ENCODE data around the gene YWHAQ. TPM values are rescaled to one million over a fixed set of nuclear protein-coding genes. Genes with fewer than 3 reads are reported as not detected.

YWHAQ gene
- polyA plus RNA-seq (2012; ENCODE audit: insufficient read depth, insufficient read length, low read depth): 536 TPM

DNA sequence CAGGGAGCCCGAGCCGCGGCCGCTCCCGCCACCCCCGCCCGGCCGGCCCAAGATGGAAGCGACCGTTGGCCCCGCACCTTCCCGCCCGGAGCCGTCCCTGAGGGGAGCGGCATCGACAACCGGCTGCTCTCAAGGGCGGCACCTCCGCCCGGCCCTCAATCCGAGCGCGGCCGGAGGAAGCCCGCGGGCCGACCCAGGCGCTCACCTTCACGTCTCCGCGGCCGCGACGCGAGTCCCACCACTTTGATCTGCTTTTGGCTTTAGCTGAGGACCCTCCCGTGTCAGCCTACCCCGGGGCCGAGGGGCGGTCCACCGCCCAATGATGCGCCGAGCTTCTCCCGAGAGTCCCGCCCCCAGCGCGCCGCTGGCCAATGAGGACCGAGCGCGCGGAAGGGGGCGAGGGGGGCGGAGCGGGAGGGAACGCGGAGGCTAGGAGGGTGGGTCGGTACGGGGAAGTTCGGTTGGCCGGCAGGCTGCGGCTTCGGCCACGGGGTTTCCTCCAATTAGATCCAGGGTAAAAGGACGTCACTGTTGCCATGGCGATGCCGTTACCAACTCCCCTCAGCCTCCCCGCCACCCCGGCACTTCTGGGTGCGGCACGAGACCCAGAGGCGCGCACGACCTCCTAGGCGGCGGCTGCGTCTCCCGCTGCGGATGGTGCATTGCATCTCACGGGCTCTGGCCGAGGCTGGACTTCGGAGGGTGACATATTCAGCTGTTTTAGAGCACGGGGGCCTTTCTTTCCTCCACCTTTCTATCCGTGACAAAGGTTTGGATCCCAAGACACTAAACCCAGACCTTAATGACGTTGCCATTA lies at the start of gene YWHAQ:
TSS of gene YWHAQ (minus strand) at position 262 of the 817 bp plus-strand sequence. CDS start 545 bp downstream, outside the sequence.
- Histone ChIP-seq H3K4me3 (ENCODE audit: low read depth, low read length) (peak within 1 kb of the TSS; percentile 95), H3K27me3 (no peaks in the 10 kb centered on the region), H3K4me1 (peaks cover 3% of the 10 kb centered on the region), H3K36me3 (peaks cover 42% of the 10 kb centered on the region), H3K9me3 (no peaks in the 10 kb centered on the region)
- peak; percentile 99 for DNase-seq
- TF ChIP-seq, protein P1, sequence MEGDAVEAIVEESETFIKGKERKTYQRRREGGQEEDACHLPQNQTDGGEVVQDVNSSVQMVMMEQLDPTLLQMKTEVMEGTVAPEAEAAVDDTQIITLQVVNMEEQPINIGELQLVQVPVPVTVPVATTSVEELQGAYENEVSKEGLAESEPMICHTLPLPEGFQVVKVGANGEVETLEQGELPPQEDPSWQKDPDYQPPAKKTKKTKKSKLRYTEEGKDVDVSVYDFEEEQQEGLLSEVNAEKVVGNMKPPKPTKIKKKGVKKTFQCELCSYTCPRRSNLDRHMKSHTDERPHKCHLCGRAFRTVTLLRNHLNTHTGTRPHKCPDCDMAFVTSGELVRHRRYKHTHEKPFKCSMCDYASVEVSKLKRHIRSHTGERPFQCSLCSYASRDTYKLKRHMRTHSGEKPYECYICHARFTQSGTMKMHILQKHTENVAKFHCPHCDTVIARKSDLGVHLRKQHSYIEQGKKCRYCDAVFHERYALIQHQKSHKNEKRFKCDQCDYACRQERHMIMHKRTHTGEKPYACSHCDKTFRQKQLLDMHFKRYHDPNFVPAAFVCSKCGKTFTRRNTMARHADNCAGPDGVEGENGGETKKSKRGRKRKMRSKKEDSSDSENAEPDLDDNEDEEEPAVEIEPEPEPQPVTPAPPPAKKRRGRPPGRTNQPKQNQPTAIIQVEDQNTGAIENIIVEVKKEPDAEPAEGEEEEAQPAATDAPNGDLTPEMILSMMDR (IDR thresholded peaks at IDR 0.05; ENCODE audit: low read depth, low read length): no peak

DNA sequence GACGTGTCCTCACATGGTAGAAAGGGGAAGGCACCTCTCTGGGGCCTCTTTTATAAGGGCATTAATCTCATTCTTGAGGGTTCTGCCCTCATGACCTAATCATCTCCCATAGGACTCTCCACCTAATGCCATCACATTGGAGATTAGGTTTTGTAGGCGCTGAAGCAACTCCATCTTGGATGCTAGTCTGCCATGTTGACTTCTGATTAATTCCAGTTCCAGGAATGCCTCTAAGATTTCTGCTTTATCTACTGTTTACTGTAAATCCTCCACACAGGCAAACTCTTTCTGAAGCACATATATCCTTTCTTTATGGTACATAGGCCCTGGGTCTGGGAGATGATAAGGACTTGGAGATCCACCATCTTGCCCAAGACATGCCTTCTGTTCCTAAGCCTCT lies 49.3 kb upstream of the YWHAQ start:
- Histone ChIP-seq H3K27me3 (no peaks in the 10 kb centered on the region), H3K9me3 (no peaks in the 10 kb centered on the region), H3K4me1 (peaks cover 10% of the 10 kb centered on the region), H3K36me3 (no peaks in the 10 kb centered on the region), H3K4me3 (ENCODE audit: low read depth, low read length) (no peak overlapping the region)
- DNase-seq: no peak
- TF ChIP-seq, protein P1 (IDR thresholded peaks at IDR 0.05; ENCODE audit: low read depth, low read length): no peak

- TF ChIP-seq, protein P1 (IDR thresholded peaks at IDR 0.05; ENCODE audit: low read depth, low read length): no peak
- Histone ChIP-seq H3K9me3 (no peaks in the 10 kb centered on the region), H3K36me3 (no peaks in the 10 kb centered on the region), H3K4me1 (peaks cover 16% of the 10 kb centered on the region), H3K27me3 (no peaks in the 10 kb centered on the region), H3K4me3 (ENCODE audit: low read depth, low read length) (no peak overlapping the region)
- no peak for DNase-seq
These were observed 48.4 kb upstream of the YWHAQ start for GRCh38 chr2:9679218-9679617.

DNA sequence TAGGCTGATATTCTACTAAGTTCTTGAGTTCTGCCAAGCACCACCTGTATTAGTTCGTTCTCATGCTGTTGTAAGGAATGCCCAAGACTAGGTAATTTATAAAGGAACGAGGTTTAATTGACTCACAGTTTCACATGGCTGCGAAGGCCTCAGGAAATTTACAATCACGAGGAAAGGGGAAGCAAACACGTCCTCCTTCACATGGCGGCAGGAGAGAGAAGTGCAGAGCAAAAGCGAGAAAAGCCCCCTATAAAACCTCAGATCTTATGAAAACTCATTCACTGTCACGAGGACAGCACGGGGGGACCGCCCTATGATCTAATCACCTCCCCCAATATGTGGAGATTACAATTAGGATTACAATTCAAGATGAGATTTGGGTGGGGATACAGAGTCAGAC lies 47.7 kb upstream of the YWHAQ start:
- no peaks in the 10 kb centered on the region for H3K36me3 ChIP-seq
- no peaks in the 10 kb centered on the region for H3K9me3 ChIP-seq
- H3K27me3 ChIP-seq: no peaks in the 10 kb centered on the region
- TF ChIP-seq, protein P1 (IDR thresholded peaks at IDR 0.05; ENCODE audit: low read depth, low read length): no peak
- no peak for DNase-seq
- H3K4me3 ChIP-seq (ENCODE audit: low read depth, low read length): no peak overlapping the region
- H3K4me1 ChIP-seq: peaks cover 16% of the 10 kb centered on the region

DNA sequence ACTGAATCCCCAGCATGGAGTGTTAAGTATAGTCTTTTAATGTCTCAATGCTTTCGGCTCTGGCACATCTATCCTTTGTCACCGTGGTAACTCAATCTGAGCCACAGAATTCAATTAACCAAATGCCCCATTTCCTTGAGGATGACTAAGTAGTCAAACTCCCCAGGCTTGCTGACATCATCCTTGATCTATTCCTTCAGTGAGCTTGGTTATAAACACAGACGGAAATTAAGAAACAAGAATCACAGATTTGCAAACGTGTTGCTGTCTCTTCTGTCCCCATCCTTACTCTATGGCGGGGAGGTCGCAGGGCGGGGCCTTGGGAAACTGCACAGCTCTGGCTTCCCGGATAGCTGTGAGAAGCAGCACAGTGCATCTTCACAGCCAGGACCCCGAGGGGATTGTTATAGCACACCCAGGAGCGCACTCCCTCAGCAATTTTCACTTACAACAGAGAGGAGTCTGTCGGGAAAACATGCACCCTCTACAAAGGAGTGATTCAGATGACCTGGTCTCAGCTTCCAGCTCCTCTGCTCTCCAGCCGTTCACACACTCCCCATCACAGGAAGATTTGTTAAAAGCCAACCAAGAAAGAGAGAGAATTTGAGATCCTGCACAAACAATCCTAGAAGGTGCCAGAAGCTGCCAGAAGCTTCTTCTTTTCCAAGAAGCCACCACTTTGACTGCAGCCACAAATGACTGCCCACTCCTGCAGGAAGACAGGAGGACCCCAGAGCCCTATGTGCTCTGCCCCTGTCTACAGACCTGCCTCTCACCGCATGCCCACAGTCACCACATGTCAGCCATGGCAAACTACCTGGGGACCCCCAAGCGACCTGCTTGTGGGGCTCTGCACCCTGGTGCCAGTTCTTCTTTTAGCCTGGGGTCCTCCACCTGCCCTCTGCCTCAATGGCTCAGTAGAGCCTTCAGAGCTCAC lies 44.9 kb upstream of the YWHAQ start:
- Histone ChIP-seq H3K4me3 (ENCODE audit: low read depth, low read length) (peak overlapping the region; percentile 43), H3K27me3 (no peaks in the 10 kb centered on the region), H3K9me3 (no peaks in the 10 kb centered on the region), H3K36me3 (no peaks in the 10 kb centered on the region), H3K4me1 (peaks cover 16% of the 10 kb centered on the region)
- TF ChIP-seq, protein P1 (IDR thresholded peaks at IDR 0.05; ENCODE audit: low read depth, low read length): no peak
- peak; percentile 45 for DNase-seq
